ENCODE measurements around the gene GNG14.
"Not testable (repeated sequence)": the region's sequence is repeated elsewhere in the genome, so short reads cannot be mapped to it uniquely, and the experiment has no call there.

GNG14 gene

GRCh38 chr19:12687496-12688196 lies at the start of gene GNG14:
TSS of gene GNG14 (plus strand) at chr19:12687998. CDS start at chr19:12688049, 51 bp downstream.
- Mint-ChIP-seq H3K4me1 (ENCODE audit: low read depth) (no peaks in the 10 kb centered on the region), H3K4me3 (no peak within 1 kb of the TSS), H3K27me3 (no peaks in the 10 kb centered on the region), H3K27ac (no peak within 1 kb of the TSS), H3K36me3 (no peaks in the 10 kb centered on the region), H3K9me3 (ENCODE audit: low read depth) (no peaks in the 10 kb centered on the region)

GRCh38 chr19:12638611-12639182 lies 49.1 kb upstream of the GNG14 start:
- no peaks in the 10 kb centered on the region for H3K9me3 Mint-ChIP-seq (ENCODE audit: low read depth)
- H3K4me1 Mint-ChIP-seq (ENCODE audit: low read depth) = peaks cover 27% of the 10 kb centered on the region
- no peaks in the 10 kb centered on the region for H3K27me3 Mint-ChIP-seq
- H3K36me3 Mint-ChIP-seq = no peaks in the 10 kb centered on the region
- no peak overlapping the region for H3K27ac Mint-ChIP-seq
- no peak overlapping the region for H3K4me3 Mint-ChIP-seq

GRCh38 chr19:12639901-12640613 lies 47.7 kb upstream of the GNG14 start:
- peak overlapping the region; percentile 90 for H3K27ac Mint-ChIP-seq
- H3K36me3 Mint-ChIP-seq = no peaks in the 10 kb centered on the region
- H3K9me3 Mint-ChIP-seq (ENCODE audit: low read depth) = no peaks in the 10 kb centered on the region
- H3K27me3 Mint-ChIP-seq = no peaks in the 10 kb centered on the region
- H3K4me1 Mint-ChIP-seq (ENCODE audit: low read depth) = peaks cover 24% of the 10 kb centered on the region
- peak overlapping the region; percentile 85 for H3K4me3 Mint-ChIP-seq

GRCh38 chr19:12641456-12641855 lies 46.3 kb upstream of the GNG14 start:
- peaks cover 19% of the 10 kb centered on the region for H3K4me1 Mint-ChIP-seq (ENCODE audit: low read depth)
- no peaks in the 10 kb centered on the region for H3K36me3 Mint-ChIP-seq
- H3K9me3 Mint-ChIP-seq (ENCODE audit: low read depth) = no peaks in the 10 kb centered on the region
- H3K27me3 Mint-ChIP-seq = no peaks in the 10 kb centered on the region
- no peak overlapping the region for H3K27ac Mint-ChIP-seq
- H3K4me3 Mint-ChIP-seq = no peak overlapping the region

GRCh38 chr19:12642506-12642905 lies 45.3 kb upstream of the GNG14 start:
- Mint-ChIP-seq H3K36me3 (no peaks in the 10 kb centered on the region), H3K27ac (no peak overlapping the region), H3K4me3 (no peak overlapping the region), H3K9me3 (ENCODE audit: low read depth) (no peaks in the 10 kb centered on the region), H3K27me3 (no peaks in the 10 kb centered on the region), H3K4me1 (ENCODE audit: low read depth) (peaks cover 13% of the 10 kb centered on the region)

GRCh38 chr19:12643716-12644115 lies 44.1 kb upstream of the GNG14 start:
- H3K27me3 Mint-ChIP-seq, H3K36me3 Mint-ChIP-seq: not testable (repeated sequence)

GRCh38 chr19:12646551-12646950 lies 41.2 kb upstream of the GNG14 start:
- Mint-ChIP-seq H3K9me3 (ENCODE audit: low read depth) (no peaks in the 10 kb centered on the region), H3K27ac (no peak overlapping the region), H3K36me3 (peaks cover 3% of the 10 kb centered on the region)

More at GRCh38 chr19:12643716-12644115, 44.1 kb upstream of the GNG14 start:
- not testable (repeated sequence) for H3K4me3 Mint-ChIP-seq; H3K27ac Mint-ChIP-seq; H3K9me3 Mint-ChIP-seq (ENCODE audit: low read depth)
- H3K4me1 Mint-ChIP-seq (ENCODE audit: low read depth) = peaks cover 15% of the 10 kb centered on the region

GRCh38 chr19:12647047-12647446 lies 40.8 kb upstream of the GNG14 start:
- no peak overlapping the region for H3K27ac Mint-ChIP-seq
- no peak overlapping the region for H3K4me3 Mint-ChIP-seq
- H3K4me1 Mint-ChIP-seq (ENCODE audit: low read depth) = peaks cover 2% of the 10 kb centered on the region
- H3K36me3 Mint-ChIP-seq = peaks cover 7% of the 10 kb centered on the region
- H3K27me3 Mint-ChIP-seq = no peaks in the 10 kb centered on the region
- H3K9me3 Mint-ChIP-seq (ENCODE audit: low read depth) = no peaks in the 10 kb centered on the region

More at GRCh38 chr19:12646551-12646950, 41.2 kb upstream of the GNG14 start:
- peaks cover 2% of the 10 kb centered on the region for H3K4me1 Mint-ChIP-seq (ENCODE audit: low read depth)
- no peak overlapping the region for H3K4me3 Mint-ChIP-seq
- H3K27me3 Mint-ChIP-seq = no peaks in the 10 kb centered on the region

- H3K4me3 Mint-ChIP-seq = no peak overlapping the region
- H3K27me3 Mint-ChIP-seq = no peaks in the 10 kb centered on the region
- peaks cover 2% of the 10 kb centered on the region for H3K4me1 Mint-ChIP-seq (ENCODE audit: low read depth)
- no peaks in the 10 kb centered on the region for H3K9me3 Mint-ChIP-seq (ENCODE audit: low read depth)
- H3K36me3 Mint-ChIP-seq = peaks cover 7% of the 10 kb centered on the region
- no peak overlapping the region for H3K27ac Mint-ChIP-seq
Observed at GRCh38 chr19:12647490-12648071, 40.2 kb upstream of the GNG14 start.

- no peaks in the 10 kb centered on the region for H3K9me3 Mint-ChIP-seq (ENCODE audit: low read depth)
- H3K36me3 Mint-ChIP-seq = peaks cover 7% of the 10 kb centered on the region
- H3K27me3 Mint-ChIP-seq = no peaks in the 10 kb centered on the region
- H3K4me3 Mint-ChIP-seq = no peak overlapping the region
- H3K4me1 Mint-ChIP-seq (ENCODE audit: low read depth) = peaks cover 2% of the 10 kb centered on the region
- H3K27ac Mint-ChIP-seq = no peak overlapping the region
Observed at GRCh38 chr19:12648088-12648487, 39.7 kb upstream of the GNG14 start.

GRCh38 chr19:12649941-12650340 lies 37.9 kb upstream of the GNG14 start:
- no peak overlapping the region for H3K27ac Mint-ChIP-seq

GRCh38 chr19:12652219-12652618 lies 35.6 kb upstream of the GNG14 start:
- no peak overlapping the region for H3K4me3 Mint-ChIP-seq
- H3K9me3 Mint-ChIP-seq (ENCODE audit: low read depth) = no peaks in the 10 kb centered on the region
- H3K27ac Mint-ChIP-seq = no peak overlapping the region
- peaks cover 2% of the 10 kb centered on the region for H3K4me1 Mint-ChIP-seq (ENCODE audit: low read depth)
- H3K36me3 Mint-ChIP-seq = peaks cover 14% of the 10 kb centered on the region
- H3K27me3 Mint-ChIP-seq = no peaks in the 10 kb centered on the region

More at GRCh38 chr19:12649941-12650340, 37.9 kb upstream of the GNG14 start:
- H3K9me3 Mint-ChIP-seq (ENCODE audit: low read depth) = no peaks in the 10 kb centered on the region
- H3K36me3 Mint-ChIP-seq = peaks cover 7% of the 10 kb centered on the region
- H3K4me3 Mint-ChIP-seq = no peak overlapping the region
- H3K4me1 Mint-ChIP-seq (ENCODE audit: low read depth) = peaks cover 2% of the 10 kb centered on the region
- H3K27me3 Mint-ChIP-seq = no peaks in the 10 kb centered on the region

- Mint-ChIP-seq H3K9me3 (ENCODE audit: low read depth) (no peaks in the 10 kb centered on the region), H3K4me3 (no peak overlapping the region), H3K27ac (no peak overlapping the region), H3K4me1 (ENCODE audit: low read depth) (peaks cover 3% of the 10 kb centered on the region), H3K36me3 (peaks cover 17% of the 10 kb centered on the region), H3K27me3 (no peaks in the 10 kb centered on the region)
Observed at GRCh38 chr19:12655546-12655945, 32.3 kb upstream of the GNG14 start.

GRCh38 chr19:12656899-12657571 lies 30.8 kb upstream of the GNG14 start:
- Mint-ChIP-seq H3K9me3 (ENCODE audit: low read depth) (no peaks in the 10 kb centered on the region), H3K27ac (no peak overlapping the region), H3K4me1 (ENCODE audit: low read depth) (peaks cover 3% of the 10 kb centered on the region), H3K4me3 (no peak overlapping the region), H3K36me3 (peaks cover 10% of the 10 kb centered on the region), H3K27me3 (no peaks in the 10 kb centered on the region)
